HAP-1 (cell line): ENCODE results near the gene UGT1A8.

ENCODE experiments used
- DNase-seq, 2 experiments: peaks; one replicate each; pipeline ENCODE4 v3.0.0-alpha.2; 2016 to 2020; ENCODE audit warnings: low spot score in 2 of 2
- H3K27me3 ChIP-seq: fragments of 250-450 bp; sonication (Bioruptor Pico); 2 replicates; pipeline ENCODE4 v1.5.1; 2020; ENCODE audit warnings: low read depth, mild to moderate bottlenecking, moderate library complexity
- H3K36me3 ChIP-seq: fragments of 250-450 bp; sonication (Bioruptor Pico); replicated peaks from 2 replicates; pipeline ENCODE4 v1.5.1; 2020; ENCODE audit warnings: mild to moderate bottlenecking
- H3K4me1 ChIP-seq: fragments of 250-450 bp; sonication (Bioruptor Pico); 2 replicates; pipeline ENCODE4 v1.5.1; 2020; ENCODE audit warnings: mild to moderate bottlenecking
- H3K4me3 ChIP-seq: fragments of 250-450 bp; sonication (Bioruptor Pico); 2 replicates; pipeline ENCODE4 v1.5.1; 2020; ENCODE audit warnings: mild to moderate bottlenecking, moderate library complexity
- H3K9me3 ChIP-seq: fragments of 250-450 bp; sonication (Bioruptor Pico); 2 replicates; pipeline ENCODE4 v1.5.1; 2020; ENCODE audit warnings: mild to moderate bottlenecking, moderate library complexity
- in situ Hi-C: fragments of 300-500 bp; cut with MboI; formaldehyde crosslinking; loops from 3 replicates; pipeline ENCODE4 v1.14.3; 2020; ENCODE audit warnings: low sequenced_read_pairs, inconsistent platforms, mixed read lengths

Gene UGT1A8

GRCh38 chr2:233780771-233781170 lies 163.3 kb downstream of the UGT1A8 start:
- DNase-seq: no peak
- in situ Hi-C loops: no loop called here
- Histone ChIP-seq H3K4me3 (no peak overlapping the region), H3K4me1 (no peaks in the 10 kb centered on the region), H3K36me3 (no peaks in the 10 kb centered on the region), H3K27me3 (peaks cover 5% of the 10 kb centered on the region), H3K9me3 (no peaks in the 10 kb centered on the region)

GRCh38 chr2:233789554-233789953 lies 172.1 kb downstream of the UGT1A8 start:
- no peaks in the 10 kb centered on the region for H3K4me1 ChIP-seq
- H3K27me3 ChIP-seq: no peaks in the 10 kb centered on the region
- H3K36me3 ChIP-seq: no peaks in the 10 kb centered on the region
- in situ Hi-C loops: no loop called here
- H3K9me3 ChIP-seq: no peaks in the 10 kb centered on the region
- no peak for DNase-seq
- H3K4me3 ChIP-seq: no peak overlapping the region

GRCh38 chr2:233791151-233791882 lies 173.9 kb downstream of the UGT1A8 start:
- no peaks in the 10 kb centered on the region for H3K4me1 ChIP-seq
- in situ Hi-C loops: no loop called here

GRCh38 chr2:233791883-233792329 lies 174.5 kb downstream of the UGT1A8 start:
- in situ Hi-C loops: no loop called here
- H3K27me3 ChIP-seq: no peaks in the 10 kb centered on the region
- no peaks in the 10 kb centered on the region for H3K36me3 ChIP-seq
- no peaks in the 10 kb centered on the region for H3K4me1 ChIP-seq
- no peak for DNase-seq
- H3K9me3 ChIP-seq: no peaks in the 10 kb centered on the region
- no peak overlapping the region for H3K4me3 ChIP-seq

More at GRCh38 chr2:233791151-233791882, 173.9 kb downstream of the UGT1A8 start:
- H3K9me3 ChIP-seq: no peaks in the 10 kb centered on the region
- no peak for DNase-seq
- H3K36me3 ChIP-seq: no peaks in the 10 kb centered on the region
- no peaks in the 10 kb centered on the region for H3K27me3 ChIP-seq
- H3K4me3 ChIP-seq: no peak overlapping the region

GRCh38 chr2:233792720-233793119 lies 175.3 kb downstream of the UGT1A8 start:
- no peaks in the 10 kb centered on the region for H3K36me3 ChIP-seq
- DNase-seq: no peak
- in situ Hi-C loops: no loop called here
- no peaks in the 10 kb centered on the region for H3K4me1 ChIP-seq
- no peaks in the 10 kb centered on the region for H3K9me3 ChIP-seq
- H3K27me3 ChIP-seq: no peaks in the 10 kb centered on the region
- H3K4me3 ChIP-seq: no peak overlapping the region

GRCh38 chr2:233793465-233794127 lies 176.2 kb downstream of the UGT1A8 start:
- in situ Hi-C loops: no loop called here
- no peak for DNase-seq
- no peak overlapping the region for H3K4me3 ChIP-seq
- H3K9me3 ChIP-seq: no peaks in the 10 kb centered on the region
- H3K36me3 ChIP-seq: no peaks in the 10 kb centered on the region
- H3K27me3 ChIP-seq: no peaks in the 10 kb centered on the region
- no peaks in the 10 kb centered on the region for H3K4me1 ChIP-seq

- no peaks in the 10 kb centered on the region for H3K27me3 ChIP-seq
- in situ Hi-C loops: no loop called here
- DNase-seq: no peak
- no peaks in the 10 kb centered on the region for H3K4me1 ChIP-seq
- no peak overlapping the region for H3K4me3 ChIP-seq
- H3K36me3 ChIP-seq: no peaks in the 10 kb centered on the region
- no peaks in the 10 kb centered on the region for H3K9me3 ChIP-seq
These were observed 176.8 kb downstream of the UGT1A8 start for GRCh38 chr2:233794128-233794658.

DNA sequence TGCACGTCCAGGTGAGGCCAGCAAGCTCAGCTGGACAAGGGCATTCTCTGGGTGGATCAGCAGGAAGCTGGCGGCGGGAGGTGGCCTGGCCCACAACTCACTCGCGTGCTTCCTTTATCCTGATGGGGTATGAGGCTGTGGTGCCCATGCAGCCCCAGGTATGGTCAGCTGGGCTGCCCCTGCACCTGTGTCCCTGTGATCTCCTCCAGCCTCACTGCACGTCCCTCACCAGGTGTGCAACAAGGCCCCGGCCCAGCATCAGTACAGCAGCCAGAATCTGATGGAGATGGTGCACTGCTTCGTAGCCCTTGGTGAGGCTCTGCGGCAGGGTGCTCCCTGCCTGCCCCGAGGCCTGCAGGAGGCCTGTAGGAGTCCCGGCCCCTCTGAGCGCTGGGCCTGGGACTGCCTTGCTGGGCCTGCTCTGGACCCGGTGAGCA lies 178.3 kb downstream of the UGT1A8 start:
- no peak for DNase-seq
- in situ Hi-C loops: no loop called here
- H3K36me3 ChIP-seq: no peaks in the 10 kb centered on the region
- no peak overlapping the region for H3K4me3 ChIP-seq
- H3K9me3 ChIP-seq: no peaks in the 10 kb centered on the region
- no peaks in the 10 kb centered on the region for H3K4me1 ChIP-seq
- no peaks in the 10 kb centered on the region for H3K27me3 ChIP-seq

GRCh38 chr2:233796254-233796653 lies 178.8 kb downstream of the UGT1A8 start:
- Histone ChIP-seq H3K36me3 (no peaks in the 10 kb centered on the region), H3K27me3 (no peaks in the 10 kb centered on the region), H3K4me3 (no peak overlapping the region), H3K9me3 (no peaks in the 10 kb centered on the region), H3K4me1 (no peaks in the 10 kb centered on the region)
- DNase-seq: no peak
- in situ Hi-C loops: no loop called here

DNA sequence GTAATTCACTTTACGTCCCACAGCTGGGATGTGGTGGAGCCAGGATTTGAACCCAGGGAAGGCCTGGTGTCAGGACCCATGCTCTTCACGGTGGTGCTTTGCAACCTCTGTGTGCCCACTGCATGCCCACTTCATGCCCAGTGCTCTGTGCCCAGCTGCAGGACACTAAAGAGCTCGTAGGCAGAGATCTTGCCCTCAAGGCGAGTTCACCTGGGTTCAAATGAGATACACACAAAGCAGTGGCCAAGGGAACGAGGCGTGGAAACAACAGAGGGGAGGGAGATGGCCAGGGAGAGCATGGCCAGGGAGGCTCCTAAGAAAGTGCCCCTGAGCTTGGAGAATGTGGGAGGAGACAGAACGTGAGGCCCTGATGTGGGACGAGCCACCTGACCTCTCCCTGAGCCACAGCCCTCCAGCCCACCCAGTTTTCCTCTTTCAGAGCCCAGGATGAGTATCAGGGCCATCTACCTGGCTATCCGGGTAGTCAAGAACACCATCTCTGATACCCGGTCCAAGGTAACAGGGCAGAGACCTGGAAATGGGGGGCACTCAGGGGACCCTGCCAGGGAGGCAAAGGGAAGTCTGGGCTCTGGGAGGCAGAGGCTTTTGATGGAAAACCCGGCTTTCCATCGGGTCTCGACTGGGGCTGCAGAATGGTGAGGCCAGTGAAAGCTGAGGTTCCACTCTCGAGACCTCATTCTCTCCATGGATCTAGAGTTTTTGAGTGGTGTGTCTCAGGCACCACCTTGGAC lies 181.1 kb downstream of the UGT1A8 start:
- DNase-seq: no peak
- H3K9me3 ChIP-seq: no peaks in the 10 kb centered on the region
- no peaks in the 10 kb centered on the region for H3K4me1 ChIP-seq
- in situ Hi-C loops: no loop called here
- no peak overlapping the region for H3K4me3 ChIP-seq
- no peaks in the 10 kb centered on the region for H3K27me3 ChIP-seq
- H3K36me3 ChIP-seq: no peaks in the 10 kb centered on the region

DNA sequence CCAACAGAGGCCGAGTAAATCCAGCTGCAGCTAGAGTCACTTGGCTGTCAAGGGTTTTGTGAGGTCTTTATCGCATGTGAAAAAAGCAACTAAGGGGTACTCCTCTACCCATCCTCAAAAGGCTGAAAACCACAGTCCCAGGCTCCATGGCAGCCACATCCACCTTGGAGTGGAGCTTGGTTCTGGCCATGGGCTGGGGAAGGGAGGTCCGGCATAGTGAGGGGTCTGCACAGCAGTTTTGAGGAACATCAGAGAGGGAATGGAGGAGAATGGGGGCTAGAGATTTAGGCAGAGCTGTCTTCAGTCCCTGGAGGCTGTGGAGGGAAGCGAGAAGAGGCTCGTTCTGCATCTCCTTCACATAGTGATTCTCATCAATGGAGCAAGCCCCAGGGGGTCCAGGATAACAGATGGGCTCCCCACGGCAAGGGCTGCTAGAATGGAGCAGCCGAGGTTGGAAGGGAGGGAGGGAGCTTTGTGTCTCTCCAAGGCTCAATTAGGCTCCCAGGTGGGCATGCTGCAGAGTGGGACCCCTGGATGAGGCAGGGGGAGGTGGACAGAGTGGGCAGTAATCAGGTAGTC lies 181.7 kb downstream of the UGT1A8 start:
- in situ Hi-C loops: no loop called here
- H3K4me3 ChIP-seq: no peak overlapping the region
- H3K27me3 ChIP-seq: no peaks in the 10 kb centered on the region
- H3K36me3 ChIP-seq: no peaks in the 10 kb centered on the region
- H3K9me3 ChIP-seq: no peaks in the 10 kb centered on the region
- DNase-seq: no peak
- H3K4me1 ChIP-seq: no peaks in the 10 kb centered on the region

DNA sequence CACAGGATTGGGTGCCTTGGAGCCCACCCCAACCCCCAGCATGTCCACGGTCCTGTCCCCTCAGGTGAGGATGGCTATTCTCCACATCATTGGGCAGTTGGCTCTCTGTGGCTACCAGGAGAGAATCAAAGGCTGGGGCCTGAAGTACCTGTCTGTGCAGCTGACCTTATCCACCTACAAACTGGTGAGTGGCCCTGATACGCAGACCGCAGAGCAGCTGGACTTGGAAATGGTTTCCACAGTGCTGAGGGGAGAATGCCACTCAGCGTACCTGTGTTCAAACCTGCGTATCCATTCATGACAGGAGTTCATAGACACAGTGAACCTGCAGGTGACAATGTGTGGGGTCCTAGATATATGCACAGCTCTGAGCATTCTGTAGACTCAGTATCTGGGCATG lies 182.3 kb downstream of the UGT1A8 start:
- no peaks in the 10 kb centered on the region for H3K9me3 ChIP-seq
- no peak for DNase-seq
- no peak overlapping the region for H3K4me3 ChIP-seq
- no peaks in the 10 kb centered on the region for H3K27me3 ChIP-seq
- H3K36me3 ChIP-seq: no peaks in the 10 kb centered on the region
- H3K4me1 ChIP-seq: no peaks in the 10 kb centered on the region
- in situ Hi-C loops: no loop called here

GRCh38 chr2:233800208-233800607 lies 182.8 kb downstream of the UGT1A8 start:
- Histone ChIP-seq H3K4me1 (no peaks in the 10 kb centered on the region), H3K27me3 (no peaks in the 10 kb centered on the region), H3K4me3 (no peak overlapping the region), H3K9me3 (no peaks in the 10 kb centered on the region), H3K36me3 (no peaks in the 10 kb centered on the region)
- DNase-seq: no peak
- in situ Hi-C loops: no loop called here
